ENCODE measurements around the gene VSIG10L.

VSIG10L gene

GRCh38 chr19:51317968-51318367 lies 24.0 kb downstream of the VSIG10L start:
- no peak for DNase-seq (ENCODE audit: low read depth)

GRCh38 chr19:51317376-51317775 lies 24.6 kb downstream of the VSIG10L start:
- no peak for DNase-seq (ENCODE audit: low read depth)

GRCh38 chr19:51316688-51317087 lies 25.3 kb downstream of the VSIG10L start:
- DNase-seq (ENCODE audit: low read depth), result no peak

- no peak for DNase-seq (ENCODE audit: low read depth)
Measured at GRCh38 chr19:51311351-51312257, 30.3 kb downstream of the VSIG10L start, which contains the start of gene IGLON5. IGLON5 (plus strand) TSS chr19:51311644; CDS start chr19:51311848, 204 bp downstream.

GRCh38 chr19:51305479-51305878 lies 36.5 kb downstream of the VSIG10L start:
- DNase-seq (ENCODE audit: low read depth), result no peak

- no peak for DNase-seq (ENCODE audit: low read depth)
Measured at GRCh38 chr19:51301266-51301665, 40.7 kb downstream of the VSIG10L start.

GRCh38 chr19:51297406-51297805 lies 44.5 kb downstream of the VSIG10L start:
- DNase-seq (ENCODE audit: low read depth), result no peak

- no peak for DNase-seq (ENCODE audit: low read depth)
Measured at GRCh38 chr19:51296336-51297093, 45.4 kb downstream of the VSIG10L start.

GRCh38 chr19:51295382-51296126 lies 46.4 kb downstream of the VSIG10L start:
- DNase-seq (ENCODE audit: low read depth), result no peak

GRCh38 chr19:51294977-51295375 lies 47.0 kb downstream of the VSIG10L start:
- DNase-seq (ENCODE audit: low read depth), result no peak

- no peak for DNase-seq (ENCODE audit: low read depth)
Measured at GRCh38 chr19:51294211-51294976, 47.5 kb downstream of the VSIG10L start.

- no peak for DNase-seq (ENCODE audit: low read depth)
Measured at GRCh38 chr19:51293571-51294210, 48.2 kb downstream of the VSIG10L start.

- DNase-seq (ENCODE audit: low read depth), result no peak
Measured at GRCh38 chr19:51292971-51293370, 49.0 kb downstream of the VSIG10L start.

- DNase-seq (ENCODE audit: low read depth), result no peak
Measured at GRCh38 chr19:51289635-51290034, 52.3 kb downstream of the VSIG10L start.

- no peak for DNase-seq (ENCODE audit: low read depth)
Measured at GRCh38 chr19:51285682-51286081, 56.3 kb downstream of the VSIG10L start.

GRCh38 chr19:51282335-51282734 lies 59.6 kb downstream of the VSIG10L start:
- DNase-seq (ENCODE audit: low read depth), result no peak
